CD8-positive, alpha-beta memory T cell (primary cell): Measurements from ENCODE around the gene SSX1. TPM values are rescaled to one million over a fixed set of nuclear protein-coding genes. Genes with fewer than 3 reads are reported as not detected.
"Not testable (repeated sequence)": the region's sequence is repeated elsewhere in the genome, so short reads cannot be mapped to it uniquely, and the experiment has no call there.

Experiments
- CTCF ChIA-PET: fragments of 350-600 bp; sonication (Branson Sonifier 250); formaldehyde crosslinking; loops from one replicate; lab custom pipeline; 2021; ENCODE audit warnings: antibody characterized with exemption; lab: Charles Lee
- POLR2A ChIA-PET: fragments of 350-600 bp; sonication (Branson Sonifier 250); formaldehyde crosslinking; loops from one replicate; lab custom pipeline; 2021; ENCODE audit warnings: antibody characterized with exemption; lab: Charles Lee
- DNase-seq, 5 donors: peaks; one replicate each; pipeline versions ENCODE4 v3.0.0 to v3.0.0-alpha.2; 2020 to 2022; ENCODE audit warnings: mixed read lengths in 1 of 5
- H3K27ac ChIP-seq: one replicate; pipeline ENCODE4 v1.7.0; 2013; ENCODE audit warnings: low read depth, mild to moderate bottlenecking, low read length, moderate library complexity
- H3K27me3 ChIP-seq: 2 replicates; pipeline ENCODE4 v1.7.0; 2013; ENCODE audit warnings: low read length, mild to moderate bottlenecking; ENCODE audit not compliant: insufficient read depth, poor library complexity, severe bottlenecking
- H3K36me3 ChIP-seq: 2 replicates; pipeline ENCODE4 v1.7.0; 2013; ENCODE audit warnings: mild to moderate bottlenecking, low read length, moderate library complexity; ENCODE audit not compliant: insufficient read depth
- H3K4me1 ChIP-seq: 2 replicates; pipeline ENCODE4 v1.7.0; 2013; ENCODE audit warnings: mild to moderate bottlenecking, low read length, moderate library complexity; ENCODE audit not compliant: insufficient read depth
- H3K4me3 ChIP-seq: 2 replicates; pipeline ENCODE4 v1.7.0; 2013; ENCODE audit warnings: mild to moderate bottlenecking, low read length
- H3K9me3 ChIP-seq: 2 replicates; pipeline ENCODE4 v1.7.0; 2013; ENCODE audit warnings: mild to moderate bottlenecking, low read length
- H3K27ac Mint-ChIP-seq, 8 donors: one replicate each; pipeline ENCODE4 v1.8.0; 2020 to 2021; ENCODE audit warnings: mixed read lengths in 8 of 8, mild to moderate bottlenecking in 6 of 8, inconsistent platforms in 3 of 8, moderate library complexity in 3 of 8
- H3K27me3 Mint-ChIP-seq, 2 donors: one replicate each; pipeline ENCODE4 v1.8.0; 2020 to 2021; ENCODE audit warnings: mixed read lengths in 2 of 2, mild to moderate bottlenecking in 1 of 2, moderate library complexity in 1 of 2
- H3K36me3 Mint-ChIP-seq, 3 donors: one replicate each; pipeline ENCODE4 v1.8.0; 2020 to 2021; ENCODE audit warnings: mixed read lengths in 3 of 3, inconsistent platforms in 1 of 3, mild to moderate bottlenecking in 1 of 3
- H3K4me1 Mint-ChIP-seq, 3 donors: one replicate each; pipeline ENCODE4 v1.8.0; 2020 to 2021; ENCODE audit warnings: mixed read lengths in 3 of 3, inconsistent platforms in 1 of 3, mild to moderate bottlenecking in 1 of 3
- H3K4me3 Mint-ChIP-seq, 7 donors: one replicate each; pipeline ENCODE4 v1.8.0; 2020 to 2021; ENCODE audit warnings: mixed read lengths in 7 of 7, mild to moderate bottlenecking in 6 of 7, moderate library complexity in 4 of 7, inconsistent platforms in 2 of 7
- H3K9me3 Mint-ChIP-seq, 5 donors: one replicate each; pipeline ENCODE4 v1.8.0; 2020 to 2022; ENCODE audit warnings: mixed read lengths in 5 of 5, mild to moderate bottlenecking in 3 of 5, moderate library complexity in 2 of 5, inconsistent platforms in 1 of 5
- polyA plus RNA-seq: library from polyadenylated mRNA; unstranded; fragments of 300-500 nt; fragmentation: Illumina TruSeq; gene quantifications from one replicate; pipeline ENCODE4 v1.2.3, GENCODE V29; 2021
- total RNA-seq, 2 experiments: library from RNA; stranded (reverse); gene quantifications; one replicate each; pipeline ENCODE4 v1.2.3, GENCODE V29; 2021

The SSX1 gene, protein sequence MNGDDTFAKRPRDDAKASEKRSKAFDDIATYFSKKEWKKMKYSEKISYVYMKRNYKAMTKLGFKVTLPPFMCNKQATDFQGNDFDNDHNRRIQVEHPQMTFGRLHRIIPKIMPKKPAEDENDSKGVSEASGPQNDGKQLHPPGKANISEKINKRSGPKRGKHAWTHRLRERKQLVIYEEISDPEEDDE
- total RNA-seq: not detected
- polyA plus RNA-seq: not detected

DNA sequence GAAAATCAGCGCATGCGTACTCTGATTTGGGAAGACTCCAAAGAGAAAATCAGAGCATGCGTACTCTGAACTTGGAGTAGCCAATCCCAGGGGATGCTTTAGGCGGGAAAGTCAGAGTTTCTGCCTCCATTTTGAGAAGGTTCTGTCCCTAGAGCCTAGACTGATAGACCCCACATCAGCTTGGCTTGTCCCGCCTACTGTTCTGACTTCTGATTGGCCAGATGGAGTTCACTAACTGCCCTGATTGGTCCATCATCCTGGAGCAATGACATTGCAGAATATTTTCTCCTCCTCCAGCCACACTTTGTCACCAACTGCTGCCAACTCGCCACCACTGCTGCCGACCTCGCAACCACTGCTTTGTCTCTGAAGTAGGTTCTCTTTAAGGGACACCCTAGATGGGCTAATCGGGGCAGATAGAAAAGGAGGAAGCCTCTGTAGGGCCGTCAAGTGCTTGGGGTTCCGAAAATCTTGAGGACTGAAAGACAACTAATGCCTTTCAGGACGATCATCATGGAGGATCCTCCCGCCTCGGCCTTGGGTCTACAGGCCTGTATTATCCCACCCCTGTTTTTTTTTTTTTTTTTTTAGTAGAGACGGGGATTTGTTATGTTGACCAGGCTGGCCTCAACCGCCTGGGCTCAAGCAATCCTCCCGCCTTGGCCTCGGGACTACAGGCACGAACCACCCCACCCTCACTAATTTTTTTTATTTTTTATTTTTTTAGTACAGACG, at the start of gene SSX1:
Gene SSX1 (plus strand): TSS at position 331 of the 735 bp plus-strand sequence. CDS start 1,850 bp downstream, outside the sequence.
- H3K4me1 Mint-ChIP-seq, H3K27me3 ChIP-seq, CTCF ChIA-PET, DNase-seq, H3K27ac Mint-ChIP-seq, H3K4me1 ChIP-seq, H3K9me3 ChIP-seq, POLR2A ChIA-PET, H3K4me3 ChIP-seq, H3K36me3 Mint-ChIP-seq, H3K9me3 Mint-ChIP-seq, H3K36me3 ChIP-seq, H3K4me3 Mint-ChIP-seq, H3K27ac ChIP-seq: not testable (repeated sequence)
- H3K27me3 Mint-ChIP-seq: peaks cover 0 to 14% of the 10 kb centered on the region in 2 donors

DNA sequence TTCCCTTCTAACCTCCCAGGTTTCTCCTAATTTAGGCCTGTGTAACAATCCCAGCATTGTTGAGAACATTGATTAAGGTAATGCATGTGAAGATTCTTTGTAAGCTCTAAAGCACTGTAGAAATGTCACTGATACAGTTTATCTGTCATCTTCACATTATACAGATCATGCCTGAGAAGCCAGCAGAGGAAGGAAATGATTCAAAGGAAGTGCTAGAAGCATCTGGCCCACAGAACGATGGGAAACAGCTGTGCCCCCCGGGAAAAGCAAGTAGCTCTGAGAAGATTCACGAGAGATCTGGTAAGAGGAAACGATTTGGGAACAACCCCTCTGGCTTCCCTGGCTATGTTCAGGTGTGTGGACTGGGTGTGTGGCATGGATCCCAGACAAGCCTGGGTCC, 40.9 kb upstream of the SSX1 start:
- DNase-seq, H3K4me1 ChIP-seq, H3K36me3 ChIP-seq, POLR2A ChIA-PET, H3K9me3 Mint-ChIP-seq, H3K4me3 Mint-ChIP-seq, CTCF ChIA-PET, H3K27me3 ChIP-seq, H3K9me3 ChIP-seq, H3K27ac ChIP-seq, H3K4me3 ChIP-seq, H3K36me3 Mint-ChIP-seq, H3K4me1 Mint-ChIP-seq: not testable (repeated sequence)
- H3K27me3 Mint-ChIP-seq: peaks cover 3 to 26% of the 10 kb centered on the region in 2 donors
- H3K27ac Mint-ChIP-seq: peak overlapping the region in 1 of 8 donors; percentile 38

DNA sequence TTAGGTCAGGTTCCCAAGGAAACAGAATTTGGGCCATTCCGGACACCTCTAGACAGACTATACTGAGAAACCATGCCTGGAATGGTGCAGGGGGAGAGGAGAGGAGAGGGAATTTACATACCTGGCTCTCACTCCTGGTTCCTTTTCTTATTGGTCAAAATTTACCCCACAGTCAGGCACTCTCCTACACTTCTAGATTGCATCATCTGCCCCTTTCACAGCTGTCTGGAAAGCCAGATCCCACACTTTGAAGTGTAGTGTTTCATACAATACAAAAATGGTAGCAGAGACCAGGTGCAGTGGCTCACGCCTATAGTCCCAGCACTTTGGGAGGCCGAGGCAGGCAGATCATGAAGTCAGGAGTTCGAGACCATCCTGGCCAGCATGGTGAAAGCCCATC, 31.0 kb upstream of the SSX1 start:
- H3K4me1 ChIP-seq, H3K9me3 Mint-ChIP-seq, H3K36me3 Mint-ChIP-seq, H3K27ac ChIP-seq, H3K36me3 ChIP-seq, H3K4me3 Mint-ChIP-seq, H3K27me3 ChIP-seq, H3K4me1 Mint-ChIP-seq, H3K27ac Mint-ChIP-seq, DNase-seq, H3K4me3 ChIP-seq, H3K27me3 Mint-ChIP-seq, H3K9me3 ChIP-seq, CTCF ChIA-PET, POLR2A ChIA-PET: not testable (repeated sequence)

DNA sequence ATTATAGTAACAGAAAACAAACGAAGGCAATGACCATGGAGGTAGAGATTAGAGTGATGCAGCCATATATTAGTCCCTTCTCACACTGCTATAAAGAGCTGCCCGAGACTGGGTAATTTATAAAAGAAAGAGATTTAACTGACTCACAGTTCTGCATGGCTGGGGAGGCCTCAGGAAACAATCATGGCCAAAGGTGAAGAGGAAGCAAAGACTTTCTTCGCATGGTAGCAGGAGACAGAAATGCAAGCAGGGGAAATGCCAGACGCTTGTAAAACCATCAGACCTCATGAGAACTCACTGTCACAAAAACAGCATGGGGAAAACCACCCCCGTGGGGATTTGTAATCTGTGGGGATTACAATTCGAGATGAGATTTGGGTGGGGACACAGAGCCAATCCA, 2.2 kb upstream of the SSX1 start:
- H3K4me1 Mint-ChIP-seq, H3K27ac ChIP-seq, H3K27me3 ChIP-seq, DNase-seq, H3K4me1 ChIP-seq, H3K4me3 Mint-ChIP-seq, H3K9me3 ChIP-seq, H3K27me3 Mint-ChIP-seq, H3K4me3 ChIP-seq, CTCF ChIA-PET, H3K9me3 Mint-ChIP-seq, H3K36me3 ChIP-seq, POLR2A ChIA-PET, H3K36me3 Mint-ChIP-seq: not testable (repeated sequence)
- H3K27ac Mint-ChIP-seq: peak overlapping the region in 1 of 8 donors; percentile 22

DNA sequence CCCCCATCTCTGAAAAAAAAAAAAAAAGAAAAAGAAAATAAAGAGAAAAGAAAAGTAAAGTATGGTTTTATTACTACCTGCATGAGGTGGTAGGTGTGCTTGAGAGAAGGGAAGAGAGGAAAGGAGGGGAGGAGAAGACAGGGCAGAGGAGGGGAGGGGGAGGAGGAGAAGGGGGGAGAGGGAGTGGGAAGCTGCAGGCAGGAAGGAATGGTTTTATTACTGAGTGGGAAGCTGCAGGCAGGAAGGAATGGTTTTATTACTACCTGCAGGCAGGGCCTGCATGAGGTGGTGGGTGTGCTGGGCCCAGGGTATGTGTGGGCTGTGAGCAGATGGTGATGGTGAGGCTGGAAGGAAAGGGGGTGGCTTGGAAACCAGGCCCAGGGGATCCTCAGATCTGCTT, 19.2 kb downstream of the SSX1 start:
- POLR2A ChIA-PET, H3K4me3 ChIP-seq, H3K4me3 Mint-ChIP-seq, H3K9me3 Mint-ChIP-seq, H3K27me3 Mint-ChIP-seq, H3K36me3 Mint-ChIP-seq, CTCF ChIA-PET, H3K4me1 Mint-ChIP-seq, H3K27ac ChIP-seq, DNase-seq, H3K27me3 ChIP-seq, H3K36me3 ChIP-seq, H3K9me3 ChIP-seq, H3K4me1 ChIP-seq: not testable (repeated sequence)
- peak overlapping the region in 1 of 8 donors; percentile 63 for H3K27ac Mint-ChIP-seq

DNA sequence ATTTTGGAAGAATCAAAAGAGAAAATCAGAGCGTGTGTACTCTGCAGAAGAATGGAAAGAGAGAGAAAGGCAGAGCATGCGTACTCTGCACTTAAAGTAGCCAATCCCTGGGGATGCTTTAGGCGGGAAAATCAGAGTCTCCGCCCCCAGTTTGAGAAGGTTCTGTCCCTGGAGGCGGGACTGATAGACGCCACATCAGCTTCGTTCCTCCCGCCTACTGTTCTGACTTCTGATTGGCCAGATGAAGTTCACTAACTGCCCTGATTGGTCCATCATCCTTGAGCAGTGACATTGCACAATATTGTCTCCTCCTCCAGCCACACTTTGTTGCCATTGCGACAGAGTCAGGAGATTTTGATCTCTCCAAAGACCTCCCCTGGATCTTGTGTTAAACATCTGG, 23.8 kb downstream of the SSX1 start:
- H3K36me3 ChIP-seq: no peaks in the 10 kb centered on the region
- H3K27ac ChIP-seq: no peak overlapping the region
- H3K9me3 ChIP-seq: no peaks in the 10 kb centered on the region
- Mint-ChIP-seq H3K9me3 (no peaks in the 10 kb centered on the region), H3K4me3 (no peak overlapping the region), H3K36me3 (no peaks in the 10 kb centered on the region), H3K4me1 (no peaks in the 10 kb centered on the region), H3K27me3 (peaks cover 3 to 6% of the 10 kb centered on the region in 2 donors), H3K27ac (no peak overlapping the region)
- H3K4me1 ChIP-seq: no peaks in the 10 kb centered on the region
- no peaks in the 10 kb centered on the region for H3K27me3 ChIP-seq
- POLR2A ChIA-PET: no interaction called here
- DNase-seq: no peak
- no peak overlapping the region for H3K4me3 ChIP-seq
- CTCF ChIA-PET: no interaction called here

DNA sequence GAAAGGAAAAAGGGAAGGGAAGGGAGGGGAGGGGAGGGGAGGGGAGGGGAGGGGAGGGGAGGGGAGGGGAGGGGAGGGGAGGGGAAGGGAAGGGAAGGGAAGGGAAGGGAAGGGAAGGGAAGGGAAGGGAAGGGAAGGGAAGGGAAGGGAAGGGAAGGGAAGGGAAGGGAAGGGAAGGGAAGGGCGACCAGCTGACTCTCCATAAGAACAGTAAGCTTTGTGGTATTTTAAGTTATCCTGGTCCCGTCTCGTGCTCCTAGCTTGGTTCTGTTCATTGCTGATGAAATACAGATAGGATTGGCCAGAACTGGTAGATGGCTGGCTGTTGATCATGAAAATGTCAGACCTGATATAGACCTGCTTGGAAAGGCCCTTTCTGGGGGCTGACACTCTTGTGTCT, 25.5 kb downstream of the SSX1 start:
- H3K27me3 Mint-ChIP-seq, H3K4me1 ChIP-seq, POLR2A ChIA-PET, H3K9me3 ChIP-seq, H3K36me3 Mint-ChIP-seq, H3K4me3 Mint-ChIP-seq, H3K27me3 ChIP-seq, H3K9me3 Mint-ChIP-seq, DNase-seq, H3K4me1 Mint-ChIP-seq, H3K36me3 ChIP-seq, H3K27ac Mint-ChIP-seq, CTCF ChIA-PET, H3K27ac ChIP-seq, H3K4me3 ChIP-seq: not testable (repeated sequence)

DNA sequence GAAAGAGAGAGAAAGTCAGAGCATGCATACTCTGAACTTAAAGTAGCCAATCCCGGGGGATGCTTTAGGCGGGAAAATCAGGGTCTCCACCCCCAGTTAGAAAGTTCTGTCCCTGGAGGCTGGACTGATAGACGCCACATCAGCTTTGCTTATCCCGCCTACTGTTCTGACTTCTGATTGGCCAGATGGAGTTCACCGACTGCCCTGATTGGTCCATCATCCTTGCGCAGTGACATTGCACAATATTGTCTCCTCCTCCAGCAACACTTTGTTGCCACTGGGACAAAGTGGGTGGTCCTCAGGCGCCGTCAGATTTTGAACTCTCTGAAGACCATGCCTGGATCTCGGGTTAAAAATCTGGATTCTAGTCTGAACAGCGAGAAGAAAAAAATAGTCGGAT, 51.0 kb downstream of the SSX1 start:
- no peaks in the 10 kb centered on the region for H3K27me3 ChIP-seq
- DNase-seq: no peak
- Mint-ChIP-seq H3K4me3 (no peak overlapping the region), H3K4me1 (no peaks in the 10 kb centered on the region), H3K27me3 (peaks cover 6 to 9% of the 10 kb centered on the region in 2 donors), H3K27ac (no peak overlapping the region), H3K9me3 (no peaks in the 10 kb centered on the region), H3K36me3 (no peaks in the 10 kb centered on the region)
- no peak overlapping the region for H3K27ac ChIP-seq
- POLR2A ChIA-PET: no interaction called here
- H3K9me3 ChIP-seq: no peaks in the 10 kb centered on the region
- CTCF ChIA-PET: no interaction called here
- H3K36me3 ChIP-seq: no peaks in the 10 kb centered on the region
- H3K4me3 ChIP-seq: no peak overlapping the region
- no peaks in the 10 kb centered on the region for H3K4me1 ChIP-seq
